HepG2 (cell line): Measurements from ENCODE around the gene TTC23L. TPM values are rescaled to one million over a fixed set of nuclear protein-coding genes. Genes with fewer than 3 reads are reported as not detected.

Source experiments
- GPN1 ChIP-seq: sonication (generic); formaldehyde crosslinking; IDR thresholded peaks from 2 replicates; pipeline ENCODE4 v1.5.1; 2020; ENCODE audit warnings: missing genetic modification reagents, borderline replicate concordance
- HHEX ChIP-seq: IDR thresholded peaks from 2 replicates; pipeline ENCODE4 v1.6.1; 2016; ENCODE audit warnings: control low read depth
- MAZ ChIP-seq, 2 experiments: sonication (generic) in 1 of 2; formaldehyde crosslinking in 1 of 2; IDR thresholded peaks; 2 replicates each; pipeline versions ENCODE4 v1.5.0 to v1.6.1; 2012 to 2020; ENCODE audit warnings: low read depth in 2 of 2, mild to moderate bottlenecking in 2 of 2, borderline replicate concordance in 1 of 2, improper control_type of control experiment in 1 of 2, low read length in 1 of 2, missing genetic modification reagents in 1 of 2, moderate library complexity in 1 of 2
- MIER3 ChIP-seq: IDR thresholded peaks from 2 replicates; pipeline ENCODE4 v1.6.1; 2016; ENCODE audit warnings: missing compliant biosample characterization, borderline replicate concordance
- MYNN ChIP-seq: sonication (generic); formaldehyde crosslinking; IDR thresholded peaks from 2 replicates; pipeline ENCODE4 v1.4.0; 2020; ENCODE audit warnings: mild to moderate bottlenecking, low read depth, missing genetic modification reagents
- NFE2 ChIP-seq: sonication (generic); formaldehyde crosslinking; IDR thresholded peaks from 2 replicates; pipeline ENCODE4 v1.4.0; 2020; ENCODE audit warnings: missing genetic modification reagents
- RARA ChIP-seq: IDR thresholded peaks from 2 replicates; pipeline ENCODE4 v1.6.1; 2016; ENCODE audit warnings: missing genetic modification reagents, missing compliant biosample characterization
- REL ChIP-seq: sonication (generic); formaldehyde crosslinking; conservative IDR thresholded peaks from 2 replicates; pipeline ENCODE4 v1.8.0; 2022; ENCODE audit warnings: mild to moderate bottlenecking, missing genetic modification reagents, moderate library complexity
- RFXANK ChIP-seq: IDR thresholded peaks from 2 replicates; pipeline ENCODE4 v1.6.1; 2016
- SNAI1 ChIP-seq: sonication (generic); formaldehyde crosslinking; IDR thresholded peaks from 2 replicates; pipeline ENCODE4 v1.5.0; 2020; ENCODE audit warnings: mild to moderate bottlenecking, missing genetic modification reagents, borderline replicate concordance
- TFDP2 ChIP-seq: sonication (generic); formaldehyde crosslinking; IDR thresholded peaks from 2 replicates; pipeline ENCODE4 v1.4.0; 2020; ENCODE audit warnings: missing genetic modification reagents
- ZBTB14 ChIP-seq: sonication (generic); formaldehyde crosslinking; IDR thresholded peaks from 2 replicates; pipeline ENCODE4 v1.4.0; 2020; ENCODE audit warnings: missing genetic modification reagents
- ZMYM2 ChIP-seq: sonication (generic); formaldehyde crosslinking; IDR thresholded peaks from 2 replicates; pipeline ENCODE4 v1.8.0; 2022; ENCODE audit warnings: mild to moderate bottlenecking, missing genetic modification reagents
- ZNF430 ChIP-seq: sonication (generic); formaldehyde crosslinking; IDR thresholded peaks from 2 replicates; pipeline ENCODE4 v1.9.0; 2021; ENCODE audit warnings: mild to moderate bottlenecking, missing genetic modification reagents
- ZNF446 ChIP-seq: sonication (generic); formaldehyde crosslinking; IDR thresholded peaks from 2 replicates; pipeline ENCODE4 v1.5.0; 2020; ENCODE audit warnings: mild to moderate bottlenecking, missing genetic modification reagents
- ZNF501 ChIP-seq: sonication (generic); formaldehyde crosslinking; IDR thresholded peaks from 2 replicates; pipeline ENCODE4 v1.5.1; 2020; ENCODE audit warnings: mild to moderate bottlenecking, moderate library complexity, missing genetic modification reagents
- ZNF672 ChIP-seq: sonication (generic); formaldehyde crosslinking; IDR thresholded peaks from 2 replicates; pipeline ENCODE4 v1.8.1; 2022; ENCODE audit warnings: missing genetic modification reagents
- ZNF782 ChIP-seq: sonication (generic); formaldehyde crosslinking; IDR thresholded peaks from 2 replicates; pipeline ENCODE4 v1.4.0; 2020; ENCODE audit warnings: missing genetic modification reagents, mild to moderate bottlenecking, borderline replicate concordance
- ZNF883 ChIP-seq: sonication (generic); formaldehyde crosslinking; IDR thresholded peaks from 2 replicates; pipeline ENCODE4 v1.5.1; 2020; ENCODE audit warnings: mild to moderate bottlenecking, missing genetic modification reagents; ENCODE audit errors: not compliant biosample characterization
- polyA plus RNA-seq, 8 experiments: library from polyadenylated mRNA; depleted of rRNA in 3 of 8; stranded (reverse) in 7 of 8; unstranded in 1 of 8; fragments of >200 nt; fragmentation: Illumina TruSeq in 4 of 8; extraction: Trizol in 4 of 8; gene quantifications; 2 replicates each; pipeline versions ENCODE4 v1.2.1 to v1.2.3, GENCODE V29; 2011 to 2016; ENCODE audit warnings: low read depth in 4 of 8, missing spikeins in 1 of 8, mixed read lengths in 1 of 8; ENCODE audit not compliant: insufficient read depth in 1 of 8
- total RNA-seq, 5 experiments: library from RNA; depleted of rRNA; stranded (reverse); fragments of >200 nt; fragmentation: Illumina TruSeq; extraction: Trizol; gene quantifications; 2 replicates each; pipeline ENCODE4 v1.2.3, GENCODE V29; 2016; ENCODE audit warnings: low read depth in 1 of 5
- TF ChIP-seq, protein P1 (sequence below): sonication (generic); formaldehyde crosslinking; IDR thresholded peaks from 2 replicates; pipeline ENCODE4 v1.4.0; 2020; ENCODE audit warnings: missing genetic modification reagents
- TF ChIP-seq, protein P2 (sequence below): sonication (generic); formaldehyde crosslinking; IDR thresholded peaks from 2 replicates; pipeline ENCODE4 v1.4.0; 2020; ENCODE audit warnings: missing genetic modification reagents, mild to moderate bottlenecking, borderline replicate concordance

Gene TTC23L
- total and polyA plus RNA-seq, 2 of the 13 experiments (the other 11 are each of a cell fraction or from before 2014, with no cell fraction given) = 0.37 to 1.4 TPM

DNA sequence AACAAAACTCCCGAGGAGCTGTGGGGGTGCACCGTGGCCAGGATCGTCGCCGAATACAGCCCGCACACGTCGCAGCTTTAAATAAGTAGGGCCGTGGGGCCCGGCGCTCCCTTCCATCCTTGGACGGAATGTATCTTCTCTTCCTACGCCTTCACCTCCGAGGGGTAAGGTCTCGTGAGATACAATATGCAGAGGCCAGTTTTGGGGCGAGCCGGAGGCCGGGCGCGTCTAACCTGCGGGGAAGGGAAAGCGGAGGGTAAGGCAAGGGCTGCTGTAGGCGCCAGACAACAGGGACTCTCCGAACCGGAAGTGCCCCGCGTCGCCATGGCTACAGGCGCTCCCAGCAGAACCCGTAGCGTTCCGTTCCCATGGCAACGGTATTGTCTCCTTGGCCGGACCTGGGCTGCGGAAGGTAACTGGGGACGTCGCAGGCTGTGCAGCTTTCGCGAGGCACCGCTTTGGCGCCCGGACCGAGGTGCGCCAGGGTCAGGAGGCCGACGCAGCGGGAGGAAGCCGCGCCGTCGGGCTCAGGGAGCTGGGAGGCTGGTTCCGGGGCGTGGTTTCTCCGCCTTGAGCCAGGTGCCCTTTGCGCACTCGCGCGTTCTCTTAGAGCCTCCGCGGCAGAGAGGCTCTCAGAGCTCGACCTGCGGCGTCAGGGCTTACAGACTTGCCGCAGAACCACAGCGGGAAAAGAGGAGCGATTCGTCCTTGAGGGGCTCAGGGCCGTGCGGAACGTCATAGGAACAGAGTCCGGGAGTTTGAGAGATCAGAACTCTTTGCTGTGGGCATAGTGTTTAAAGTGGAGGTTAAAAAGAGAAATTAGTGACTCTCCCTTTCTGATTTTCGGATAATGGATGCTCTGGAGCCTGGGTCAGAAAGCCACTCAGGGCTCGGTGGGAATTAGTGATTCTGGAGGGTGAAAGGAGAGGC lies at the start of gene TTC23L (continued):
- TF ChIP-seq RFXANK (CRISPR knock-in tag) (no peak; the same call in 1 of the 2 replicates), RARA (CRISPR knock-in tag) (peak; percentile 46), MIER3 (CRISPR knock-in tag) (peak; percentile 57; the same call in 1 of the 2 replicates), ZNF446 (CRISPR knock-in tag) (no peak), MYNN (no peak), SNAI1 (CRISPR knock-in tag) (peak; percentile 91), REL (CRISPR knock-in tag) (no peak; the same call in 1 of the 2 replicates), ZNF430 (CRISPR knock-in tag) (peak; percentile 81), ZNF883 (peak; percentile 92), ZNF672 (CRISPR knock-in tag) (no peak), ZMYM2 (CRISPR knock-in tag) (peak; percentile 88), TFDP2 (peak; percentile 86), NFE2 (no peak), ZNF501 (CRISPR knock-in tag) (peak; percentile 93), ZBTB14 (CRISPR knock-in tag) (peak; percentile 60), HHEX (CRISPR knock-in tag) (no peak), GPN1 (CRISPR knock-in tag) (peak; percentile 75; the same call in 1 of the 2 replicates), MAZ (IDR thresholded peaks at IDR 0.05; ENCODE audit: borderline replicate concordance, low read depth, low read length) (no peak), MAZ (CRISPR knock-in tag; IDR thresholded peaks at IDR 0.05; ENCODE audit: low read depth) (peak; percentile 72; the same call in 1 of the 2 replicates), ZNF782 (CRISPR knock-in tag) (peak; percentile 91; the same call in 1 of the 2 replicates)
- TF ChIP-seq, protein P1, sequence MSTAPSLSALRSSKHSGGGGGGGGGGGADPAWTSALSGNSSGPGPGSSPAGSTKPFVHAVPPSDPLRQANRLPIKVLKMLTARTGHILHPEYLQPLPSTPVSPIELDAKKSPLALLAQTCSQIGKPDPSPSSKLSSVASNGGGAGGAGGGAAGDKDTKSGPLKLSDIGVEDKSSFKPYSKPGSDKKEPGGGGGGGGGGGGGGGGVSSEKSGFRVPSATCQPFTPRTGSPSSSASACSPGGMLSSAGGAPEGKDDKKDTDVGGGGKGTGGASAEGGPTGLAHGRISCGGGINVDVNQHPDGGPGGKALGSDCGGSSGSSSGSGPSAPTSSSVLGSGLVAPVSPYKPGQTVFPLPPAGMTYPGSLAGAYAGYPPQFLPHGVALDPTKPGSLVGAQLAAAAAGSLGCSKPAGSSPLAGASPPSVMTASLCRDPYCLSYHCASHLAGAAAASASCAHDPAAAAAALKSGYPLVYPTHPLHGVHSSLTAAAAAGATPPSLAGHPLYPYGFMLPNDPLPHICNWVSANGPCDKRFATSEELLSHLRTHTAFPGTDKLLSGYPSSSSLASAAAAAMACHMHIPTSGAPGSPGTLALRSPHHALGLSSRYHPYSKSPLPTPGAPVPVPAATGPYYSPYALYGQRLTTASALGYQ (CRISPR knock-in tag) = peak; percentile 75; the same call in 1 of the 2 replicates
- TF ChIP-seq, protein P2, sequence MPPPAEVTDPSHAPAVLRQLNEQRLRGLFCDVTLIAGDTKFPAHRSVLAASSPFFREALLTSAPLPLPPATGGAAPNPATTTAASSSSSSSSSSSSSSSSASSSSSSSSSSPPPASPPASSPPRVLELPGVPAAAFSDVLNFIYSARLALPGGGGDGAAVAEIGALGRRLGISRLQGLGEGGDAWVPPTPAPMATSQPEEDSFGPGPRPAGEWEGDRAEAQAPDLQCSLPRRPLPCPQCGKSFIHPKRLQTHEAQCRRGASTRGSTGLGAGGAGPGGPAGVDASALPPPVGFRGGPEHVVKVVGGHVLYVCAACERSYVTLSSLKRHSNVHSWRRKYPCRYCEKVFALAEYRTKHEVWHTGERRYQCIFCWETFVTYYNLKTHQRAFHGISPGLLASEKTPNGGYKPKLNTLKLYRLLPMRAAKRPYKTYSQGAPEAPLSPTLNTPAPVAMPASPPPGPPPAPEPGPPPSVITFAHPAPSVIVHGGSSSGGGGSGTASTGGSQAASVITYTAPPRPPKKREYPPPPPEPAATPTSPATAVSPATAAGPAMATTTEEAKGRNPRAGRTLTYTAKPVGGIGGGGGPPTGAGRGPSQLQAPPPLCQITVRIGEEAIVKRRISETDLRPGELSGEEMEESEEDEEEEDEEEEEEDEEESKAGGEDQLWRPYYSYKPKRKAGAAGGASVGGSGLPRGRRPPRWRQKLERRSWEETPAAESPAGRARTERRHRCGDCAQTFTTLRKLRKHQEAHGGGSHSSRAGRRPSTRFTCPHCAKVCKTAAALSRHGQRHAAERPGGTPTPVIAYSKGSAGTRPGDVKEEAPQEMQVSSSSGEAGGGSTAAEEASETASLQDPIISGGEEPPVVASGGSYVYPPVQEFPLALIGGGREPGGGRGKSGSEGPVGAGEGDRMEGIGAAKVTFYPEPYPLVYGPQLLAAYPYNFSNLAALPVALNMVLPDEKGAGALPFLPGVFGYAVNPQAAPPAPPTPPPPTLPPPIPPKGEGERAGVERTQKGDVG (CRISPR knock-in tag) = peak; percentile 93; the same call in 1 of the 2 replicates
